ENCODE results near the gene PCNT. TPM values are rescaled to one million over a fixed set of nuclear protein-coding genes. Genes with fewer than 3 reads are reported as not detected.

PCNT gene
- 10 to 100 TPM; 52.8 to 65.0 (median 58.6) TPM for total RNA-seq
- total RNA-seq (2013), result 25.7 TPM
- total RNA-seq, result 37.3 to 158 (median 129) reads per million in 29 experiments

- ATAC-seq (replicated peaks in 1 of 4) (peak; percentile 82 to 86 (median 83)), DNase-seq (peak; percentile 89 to 99 (median 97))
- ChIA-PET POLR2A (no interaction called here), CTCF (no interaction called here)
- H3K4me1 ChIP-seq (ENCODE audit: control insufficient read depth in 1 of 2, extremely low read depth in 1 of 2, insufficient read depth in 2 of 2, low read length in 2 of 2), result peaks cover 16 to 29% of the 10 kb centered on the region in 2 experiments
- peaks cover 28 to 38% (median 35%) of the 10 kb centered on the region in 3 donors for H3K4me1 Mint-ChIP-seq
- WGBS (ENCODE audit: insufficient coverage), result under 1% methylated on average over 60 of the region's 76 CpGs
- peak within 1 kb of the TSS; percentile 94 to 100 for H3K4me3 ChIP-seq (ENCODE audit: control insufficient read depth in 1 of 2, extremely low read depth in 1 of 2, low read length in 1 of 2)
- H3K27ac Mint-ChIP-seq, result peak within 1 kb of the TSS; percentile 98
- H3K9me3 ChIP-seq, result no peaks in the 10 kb centered on the region
- no peaks in the 10 kb centered on the region for H3K27me3 ChIP-seq (replicated peaks in 1 of 2; ENCODE audit: control insufficient read depth in 2 of 2, extremely low read depth in 1 of 2, insufficient read depth in 2 of 2, low read length in 1 of 2)
- H3K9me3 Mint-ChIP-seq, result no peaks in the 10 kb centered on the region
- peak within 1 kb of the TSS; percentile 92 to 95 (median 93) for H3K4me3 Mint-ChIP-seq
- H3K27me3 Mint-ChIP-seq, result no peaks in the 10 kb centered on the region
- peak within 1 kb of the TSS; percentile 95 for H3K27ac ChIP-seq (ENCODE audit: low read length)
- peaks cover 0 to 9% of the 10 kb centered on the region in 2 donors for H3K36me3 ChIP-seq (ENCODE audit: control insufficient read depth in 2 of 2, extremely low read depth in 1 of 2, insufficient read depth in 1 of 2, low read length in 1 of 2)
- peaks cover 3% of the 10 kb centered on the region for H3K36me3 Mint-ChIP-seq
Observed at GRCh38 chr21:46323710-46324389, at the start of gene PCNT, which contains the start of gene C21orf58. Gene PCNT, plus strand, starts transcription at chr21:46324156. Its CDS starts 73 bp downstream, at chr21:46324229. Gene C21orf58, minus strand, starts transcription at chr21:46323870. Its CDS starts 1,132 bp downstream, at chr21:46322738.

- no peaks in the 10 kb centered on the region for H3K9me3 ChIP-seq
- no peaks in the 10 kb centered on the region for H3K27me3 Mint-ChIP-seq
- POLR2A ChIA-PET, result no interaction called here
- H3K4me1 Mint-ChIP-seq, result peaks cover 3 to 5% (median 4%) of the 10 kb centered on the region in 3 donors
- H3K27ac Mint-ChIP-seq, result no peak overlapping the region
- CTCF ChIA-PET, result interaction anchor here in 1 of 2 donors (0.7 kb wide), 1 partner anchor 43 kb away, joined by 9 read pairs; no protein-coding TSS in a partner anchor
- H3K4me1 ChIP-seq (ENCODE audit: control insufficient read depth in 1 of 2, extremely low read depth in 1 of 2, insufficient read depth in 2 of 2, low read length in 2 of 2), result no peaks in the 10 kb centered on the region
- no peak for DNase-seq
- H3K9me3 Mint-ChIP-seq, result no peaks in the 10 kb centered on the region
- H3K27me3 ChIP-seq (replicated peaks in 1 of 2; ENCODE audit: control insufficient read depth in 2 of 2, extremely low read depth in 1 of 2, insufficient read depth in 2 of 2, low read length in 1 of 2), result no peaks in the 10 kb centered on the region
- peaks cover 25 to 90% of the 10 kb centered on the region in 2 donors for H3K36me3 ChIP-seq (ENCODE audit: control insufficient read depth in 2 of 2, extremely low read depth in 1 of 2, insufficient read depth in 1 of 2, low read length in 1 of 2)
- H3K36me3 Mint-ChIP-seq, result peaks cover 49% of the 10 kb centered on the region
- H3K27ac ChIP-seq (ENCODE audit: low read length), result no peak overlapping the region
- H3K4me3 ChIP-seq (ENCODE audit: control insufficient read depth in 1 of 2, extremely low read depth in 1 of 2, low read length in 1 of 2), result no peak overlapping the region
- H3K4me3 Mint-ChIP-seq, result no peak overlapping the region
- 95% methylated on average over 4 of the region's 11 CpGs for WGBS (ENCODE audit: insufficient coverage)
- ATAC-seq (replicated peaks in 1 of 4), result no peak
Observed at GRCh38 chr21:46274797-46275390, 49.1 kb upstream of the PCNT start.

GRCh38 chr21:46284077-46284644 is 39.8 kb upstream of the PCNT start:
- peaks cover 17 to 54% of the 10 kb centered on the region in 2 experiments for H3K4me1 ChIP-seq (ENCODE audit: control insufficient read depth in 1 of 2, extremely low read depth in 1 of 2, insufficient read depth in 2 of 2, low read length in 2 of 2)
- Mint-ChIP-seq H3K4me3 (peak overlapping the region; percentile 57 to 86 (median 72)), H3K9me3 (no peaks in the 10 kb centered on the region), H3K27ac (peak overlapping the region; percentile 16 to 44), H3K27me3 (no peaks in the 10 kb centered on the region), H3K36me3 (peaks cover 25% of the 10 kb centered on the region), H3K4me1 (peaks cover 54 to 63% (median 57%) of the 10 kb centered on the region in 3 donors)
- peak overlapping the region in 1 of 2 donors; percentile 29 for H3K4me3 ChIP-seq (ENCODE audit: control insufficient read depth in 1 of 2, extremely low read depth in 1 of 2, low read length in 1 of 2)
- POLR2A ChIA-PET, result interaction anchor here in 1 of 2 donors (0.8 kb wide), 1 partner anchor 373 kb away, joined by 3 read pairs; no protein-coding TSS in a partner anchor
- no peak overlapping the region for H3K27ac ChIP-seq (ENCODE audit: low read length)
- WGBS (ENCODE audit: insufficient coverage), result 82% methylated on average over 12 of the region's 15 CpGs
- no peaks in the 10 kb centered on the region for H3K9me3 ChIP-seq
- no peaks in the 10 kb centered on the region for H3K27me3 ChIP-seq (replicated peaks in 1 of 2; ENCODE audit: control insufficient read depth in 2 of 2, extremely low read depth in 1 of 2, insufficient read depth in 2 of 2, low read length in 1 of 2)
- peaks cover 18 to 42% of the 10 kb centered on the region in 2 donors for H3K36me3 ChIP-seq (ENCODE audit: control insufficient read depth in 2 of 2, extremely low read depth in 1 of 2, insufficient read depth in 1 of 2, low read length in 1 of 2)
- DNase-seq (no peak), ATAC-seq (replicated peaks in 1 of 4) (no peak)
- CTCF ChIA-PET, result no interaction called here

GRCh38 chr21:46284733-46285132 is 39.2 kb upstream of the PCNT start:
- DNase-seq (no peak), ATAC-seq (replicated peaks in 1 of 4) (no peak)
- Mint-ChIP-seq H3K9me3 (no peaks in the 10 kb centered on the region), H3K27ac (peak overlapping the region; percentile 72 to 82), H3K36me3 (peaks cover 22% of the 10 kb centered on the region), H3K4me3 (peak overlapping the region; percentile 86 to 98 (median 93)), H3K4me1 (peaks cover 57 to 65% (median 59%) of the 10 kb centered on the region in 3 donors), H3K27me3 (no peaks in the 10 kb centered on the region)
- POLR2A ChIA-PET, result interaction anchor here in 1 of 2 donors (0.8 kb wide), 1 partner anchor 373 kb away, joined by 3 read pairs; no protein-coding TSS in a partner anchor
- H3K36me3 ChIP-seq (ENCODE audit: control insufficient read depth in 2 of 2, extremely low read depth in 1 of 2, insufficient read depth in 1 of 2, low read length in 1 of 2), result peaks cover 14 to 36% of the 10 kb centered on the region in 2 donors
- H3K4me1 ChIP-seq (ENCODE audit: control insufficient read depth in 1 of 2, extremely low read depth in 1 of 2, insufficient read depth in 2 of 2, low read length in 2 of 2), result peaks cover 19 to 54% of the 10 kb centered on the region in 2 experiments
- CTCF ChIA-PET, result interaction anchor here in 1 of 2 donors (1.8 kb wide), 1 partner anchor 141 kb away, joined by 10 read pairs; no protein-coding TSS in a partner anchor
- H3K27ac ChIP-seq (ENCODE audit: low read length), result peak overlapping the region; percentile 49
- peak overlapping the region in 1 of 2 donors; percentile 23 for H3K4me3 ChIP-seq (ENCODE audit: control insufficient read depth in 1 of 2, extremely low read depth in 1 of 2, low read length in 1 of 2)
- WGBS (ENCODE audit: insufficient coverage), result 89% methylated on average over 1 of the region's 1 CpG
- H3K27me3 ChIP-seq (replicated peaks in 1 of 2; ENCODE audit: control insufficient read depth in 2 of 2, extremely low read depth in 1 of 2, insufficient read depth in 2 of 2, low read length in 1 of 2), result no peaks in the 10 kb centered on the region
- no peaks in the 10 kb centered on the region for H3K9me3 ChIP-seq

GRCh38 chr21:46285206-46285661 is 38.7 kb upstream of the PCNT start, which contains the start of gene MCM3AP:
Gene MCM3AP, minus strand, starts transcription at chr21:46285611. Its CDS starts 325 bp downstream, at chr21:46285286.
- peaks cover 21 to 53% of the 10 kb centered on the region in 2 experiments for H3K4me1 ChIP-seq (ENCODE audit: control insufficient read depth in 1 of 2, extremely low read depth in 1 of 2, insufficient read depth in 2 of 2, low read length in 2 of 2)
- CTCF ChIA-PET, result interaction anchor here in 1 of 2 donors (0.5 to 1.8 kb wide), 2 partner anchors 142 to 170 kb away, joined by 4 to 10 read pairs; no protein-coding TSS in a partner anchor

More at GRCh38 chr21:46285206-46285661, 38.7 kb upstream of the PCNT start, which contains the start of gene MCM3AP:
- H3K9me3 ChIP-seq, result no peaks in the 10 kb centered on the region
- Mint-ChIP-seq H3K4me1 (peaks cover 57 to 64% (median 60%) of the 10 kb centered on the region in 3 donors), H3K4me3 (peak within 1 kb of the TSS; percentile 86 to 98 (median 93)), H3K9me3 (no peaks in the 10 kb centered on the region), H3K27me3 (no peaks in the 10 kb centered on the region), H3K27ac (peak within 1 kb of the TSS; percentile 97 to 98), H3K36me3 (peaks cover 19% of the 10 kb centered on the region)
- H3K36me3 ChIP-seq (ENCODE audit: control insufficient read depth in 2 of 2, extremely low read depth in 1 of 2, insufficient read depth in 1 of 2, low read length in 1 of 2), result peaks cover 12 to 31% of the 10 kb centered on the region in 2 donors
- DNase-seq (no peak), ATAC-seq (replicated peaks in 1 of 4) (no peak)
- POLR2A ChIA-PET, result interaction anchor here in 1 of 2 donors (0.8 kb wide), 1 partner anchor 372 kb away, joined by 3 read pairs; no protein-coding TSS in a partner anchor
- no peaks in the 10 kb centered on the region for H3K27me3 ChIP-seq (replicated peaks in 1 of 2; ENCODE audit: control insufficient read depth in 2 of 2, extremely low read depth in 1 of 2, insufficient read depth in 2 of 2, low read length in 1 of 2)
- H3K27ac ChIP-seq (ENCODE audit: low read length), result peak within 1 kb of the TSS; percentile 71
- peak within 1 kb of the TSS; percentile 75 to 78 for H3K4me3 ChIP-seq (ENCODE audit: control insufficient read depth in 1 of 2, extremely low read depth in 1 of 2, low read length in 1 of 2)
- no CpG with 5 or more reads among the region's 6 CpGs for WGBS (ENCODE audit: insufficient coverage)

All from T-cell (primary cell).